Measurements from ENCODE around the gene UNC13A.

DNA sequence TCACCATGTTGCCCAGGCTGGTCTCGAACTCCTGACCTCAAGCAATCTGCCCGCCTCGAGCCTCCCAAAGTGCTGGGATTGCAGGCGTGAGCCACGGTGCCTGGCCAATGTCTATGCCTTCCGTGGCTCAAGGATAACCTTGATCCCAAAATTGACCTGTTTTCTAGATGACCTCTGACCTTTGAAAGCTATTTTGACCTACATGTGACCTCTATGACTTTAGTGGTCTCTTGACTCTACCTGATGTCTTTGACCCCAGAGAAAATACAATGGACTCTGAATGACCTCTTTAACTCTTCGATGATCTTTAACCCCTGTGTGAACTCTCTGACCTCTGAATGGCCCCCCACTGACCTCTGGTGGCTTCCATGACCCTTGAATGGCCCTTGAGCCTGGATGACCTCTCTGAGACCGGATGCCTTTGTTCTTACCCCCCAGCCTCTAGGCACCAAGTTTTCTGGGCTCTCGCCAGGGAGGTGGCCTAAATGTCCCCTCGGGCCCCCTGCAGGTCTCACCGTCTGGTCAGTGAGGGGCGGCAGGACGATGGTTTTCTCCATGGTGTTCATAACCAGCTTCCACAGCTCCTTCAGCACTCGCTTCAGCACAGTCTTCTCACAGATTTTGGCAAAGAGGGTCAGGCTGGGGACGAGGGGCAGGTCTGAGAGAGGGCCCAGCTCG is 63.7 kb downstream of the UNC13A start:
- TF ChIP-seq, protein P1, sequence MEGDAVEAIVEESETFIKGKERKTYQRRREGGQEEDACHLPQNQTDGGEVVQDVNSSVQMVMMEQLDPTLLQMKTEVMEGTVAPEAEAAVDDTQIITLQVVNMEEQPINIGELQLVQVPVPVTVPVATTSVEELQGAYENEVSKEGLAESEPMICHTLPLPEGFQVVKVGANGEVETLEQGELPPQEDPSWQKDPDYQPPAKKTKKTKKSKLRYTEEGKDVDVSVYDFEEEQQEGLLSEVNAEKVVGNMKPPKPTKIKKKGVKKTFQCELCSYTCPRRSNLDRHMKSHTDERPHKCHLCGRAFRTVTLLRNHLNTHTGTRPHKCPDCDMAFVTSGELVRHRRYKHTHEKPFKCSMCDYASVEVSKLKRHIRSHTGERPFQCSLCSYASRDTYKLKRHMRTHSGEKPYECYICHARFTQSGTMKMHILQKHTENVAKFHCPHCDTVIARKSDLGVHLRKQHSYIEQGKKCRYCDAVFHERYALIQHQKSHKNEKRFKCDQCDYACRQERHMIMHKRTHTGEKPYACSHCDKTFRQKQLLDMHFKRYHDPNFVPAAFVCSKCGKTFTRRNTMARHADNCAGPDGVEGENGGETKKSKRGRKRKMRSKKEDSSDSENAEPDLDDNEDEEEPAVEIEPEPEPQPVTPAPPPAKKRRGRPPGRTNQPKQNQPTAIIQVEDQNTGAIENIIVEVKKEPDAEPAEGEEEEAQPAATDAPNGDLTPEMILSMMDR (IDR thresholded peaks at IDR 0.05): no peak
- no peak for TF ChIP-seq POLR2A (IDR thresholded peaks at IDR 0.05)

All from prostate gland (tissue), 2 donors.